Stimulated activated CD8-positive, alpha-beta memory T cell treated with anti-CD3 and anti-CD28 coated beads, Interleukin-7, amount 100 ng/mL, for 4 hours (primary cell): Measurements from ENCODE around the gene MTPN.

Source experiments
- DNase-seq, 2 donors: peaks; one replicate each; pipeline ENCODE4 v3.0.0-alpha.2; 2020; ENCODE audit warnings: low read depth in 2 of 2

MTPN gene

GRCh38 chr7:135956393-135956792, 20.8 kb downstream of the MTPN start:
- DNase-seq, result no peak

GRCh38 chr7:135950972-135951371, 26.2 kb downstream of the MTPN start:
- DNase-seq, result no peak

GRCh38 chr7:135950429-135950828, 26.7 kb downstream of the MTPN start:
- no peak for DNase-seq

GRCh38 chr7:135946289-135947055, 30.7 kb downstream of the MTPN start:
- DNase-seq, result no peak

- DNase-seq, result no peak
These were observed 32.4 kb downstream of the MTPN start for GRCh38 chr7:135944753-135945152.

GRCh38 chr7:135943134-135943879, 33.9 kb downstream of the MTPN start:
- DNase-seq, result no peak

- no peak for DNase-seq
These were observed 34.5 kb downstream of the MTPN start for GRCh38 chr7:135942614-135943013.

- no peak for DNase-seq
These were observed 36.8 kb downstream of the MTPN start for GRCh38 chr7:135940077-135941075.

- DNase-seq, result no peak
These were observed 37.8 kb downstream of the MTPN start for GRCh38 chr7:135939261-135939812.

- DNase-seq, result no peak
These were observed 38.6 kb downstream of the MTPN start for GRCh38 chr7:135938563-135938962.

- no peak for DNase-seq
These were observed 39.1 kb downstream of the MTPN start for GRCh38 chr7:135938086-135938485.

GRCh38 chr7:135936497-135937217, 40.5 kb downstream of the MTPN start:
- no peak for DNase-seq

GRCh38 chr7:135934651-135935050, 42.5 kb downstream of the MTPN start:
- DNase-seq, result no peak

GRCh38 chr7:135933509-135934188, 43.5 kb downstream of the MTPN start:
- DNase-seq, result no peak

GRCh38 chr7:135932131-135932530, 45.0 kb downstream of the MTPN start:
- no peak for DNase-seq

- no peak for DNase-seq
These were observed 46.3 kb downstream of the MTPN start for GRCh38 chr7:135930565-135931461.

GRCh38 chr7:135929722-135930141, 47.4 kb downstream of the MTPN start:
- no peak for DNase-seq

GRCh38 chr7:135929249-135929648, 47.9 kb downstream of the MTPN start:
- DNase-seq, result no peak

GRCh38 chr7:135928136-135928535, 49.0 kb downstream of the MTPN start:
- no peak for DNase-seq
